GM21737 (cell line): ENCODE results near the gene ZBTB7C.

ENCODE experiments used
- ATAC-seq: cut with Tn5 transposase; IDR thresholded peaks from one replicate; pipeline ENCODE4 v1.9.1; 2021; ENCODE audit warnings: mild to moderate bottlenecking, moderate library complexity; ENCODE audit not compliant: unreplicated experiment

Gene ZBTB7C

GRCh38 chr18:47983946-47984345 is 425.2 kb downstream of the ZBTB7C start:
- no peak for ATAC-seq

GRCh38 chr18:47983055-47983454 is 426.1 kb downstream of the ZBTB7C start:
- no peak for ATAC-seq

GRCh38 chr18:47981830-47982229 is 427.4 kb downstream of the ZBTB7C start:
- ATAC-seq, result no peak

GRCh38 chr18:47981320-47981719 is 427.9 kb downstream of the ZBTB7C start:
- ATAC-seq, result no peak

- ATAC-seq, result no peak
Observed at GRCh38 chr18:47979611-47980200, 429.5 kb downstream of the ZBTB7C start.

- no peak for ATAC-seq
Observed at GRCh38 chr18:47978603-47979002, 430.6 kb downstream of the ZBTB7C start.

GRCh38 chr18:47978141-47978540 is 431.0 kb downstream of the ZBTB7C start:
- ATAC-seq, result no peak
